Fibroblast of skin of right biceps (primary cell): ENCODE measurements around the gene FUT2.
"Not testable (repeated sequence)": the region's sequence is repeated elsewhere in the genome, so short reads cannot be mapped to it uniquely, and the experiment has no call there.

Source experiments
- DNase-seq: peaks from one replicate; pipeline ENCODE4 v3.0.0-alpha.2; 2013

The FUT2 gene

DNA sequence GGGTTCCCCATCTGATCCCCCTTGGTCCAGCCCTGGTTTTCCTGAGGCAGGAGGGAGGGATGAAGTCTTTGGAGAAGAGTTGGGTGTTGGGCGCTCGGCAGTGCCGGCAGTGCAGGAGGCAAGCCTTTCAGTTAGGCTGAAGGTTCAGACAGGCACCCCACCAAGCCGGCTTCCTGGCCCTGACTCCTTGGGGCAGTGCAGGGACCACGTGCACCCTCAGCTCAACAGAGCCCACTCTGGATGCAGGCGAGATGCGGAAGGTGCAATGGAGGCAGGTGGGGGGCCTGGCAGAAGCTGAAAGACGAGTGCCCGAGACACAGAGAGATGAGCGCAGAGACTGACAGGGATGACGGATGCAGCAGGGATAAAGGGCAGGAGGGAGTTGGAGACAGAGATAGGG is 12.7 kb downstream of the FUT2 start:
- no peak for DNase-seq

GRCh38 chr19:48711106-48711662 is 15.4 kb downstream of the FUT2 start:
- no peak for DNase-seq

DNA sequence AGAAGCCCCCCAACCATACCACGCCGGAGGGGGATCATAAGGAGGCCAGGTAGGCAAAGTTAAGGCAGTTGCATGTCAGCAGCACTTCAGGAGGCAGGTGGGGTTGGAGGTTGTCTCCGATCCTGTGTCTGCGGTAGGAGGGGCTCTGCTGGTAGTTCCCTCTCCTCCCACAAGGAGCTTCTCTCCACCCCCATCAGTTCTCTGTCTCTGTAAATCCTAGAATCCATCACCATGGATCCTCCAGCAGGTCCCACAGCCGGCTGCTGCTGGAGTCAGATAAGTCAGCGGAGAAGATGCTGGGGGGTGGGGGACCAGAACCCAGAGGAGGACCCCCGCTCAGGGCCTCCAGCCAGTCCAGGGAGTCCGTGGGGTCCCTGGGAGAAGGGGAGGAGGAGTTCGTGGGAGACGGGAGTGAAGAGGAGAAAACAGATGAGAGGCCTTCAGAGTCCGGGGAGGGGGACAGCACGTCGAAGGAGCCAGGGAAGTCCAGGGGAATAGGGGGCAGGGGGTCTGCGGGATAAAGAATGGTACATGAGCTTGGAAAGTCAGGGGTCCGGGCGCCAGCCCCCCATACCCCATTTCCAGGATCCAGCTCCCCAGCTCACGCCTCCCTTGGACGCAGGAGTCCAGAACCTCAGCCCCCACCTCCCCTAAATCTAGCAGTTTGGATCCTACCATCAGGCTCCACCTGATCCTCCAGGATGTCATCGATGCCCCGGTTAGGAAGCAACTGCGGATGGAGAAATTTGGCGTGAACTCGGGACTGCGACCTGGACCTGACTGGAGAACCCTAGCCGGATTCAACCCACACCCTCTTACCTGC is 17.5 kb downstream of the FUT2 start:
- peak; percentile 16 for DNase-seq

- DNase-seq: peak; percentile 100
Measured at GRCh38 chr19:48713864-48714755, 18.3 kb downstream of the FUT2 start.

DNA sequence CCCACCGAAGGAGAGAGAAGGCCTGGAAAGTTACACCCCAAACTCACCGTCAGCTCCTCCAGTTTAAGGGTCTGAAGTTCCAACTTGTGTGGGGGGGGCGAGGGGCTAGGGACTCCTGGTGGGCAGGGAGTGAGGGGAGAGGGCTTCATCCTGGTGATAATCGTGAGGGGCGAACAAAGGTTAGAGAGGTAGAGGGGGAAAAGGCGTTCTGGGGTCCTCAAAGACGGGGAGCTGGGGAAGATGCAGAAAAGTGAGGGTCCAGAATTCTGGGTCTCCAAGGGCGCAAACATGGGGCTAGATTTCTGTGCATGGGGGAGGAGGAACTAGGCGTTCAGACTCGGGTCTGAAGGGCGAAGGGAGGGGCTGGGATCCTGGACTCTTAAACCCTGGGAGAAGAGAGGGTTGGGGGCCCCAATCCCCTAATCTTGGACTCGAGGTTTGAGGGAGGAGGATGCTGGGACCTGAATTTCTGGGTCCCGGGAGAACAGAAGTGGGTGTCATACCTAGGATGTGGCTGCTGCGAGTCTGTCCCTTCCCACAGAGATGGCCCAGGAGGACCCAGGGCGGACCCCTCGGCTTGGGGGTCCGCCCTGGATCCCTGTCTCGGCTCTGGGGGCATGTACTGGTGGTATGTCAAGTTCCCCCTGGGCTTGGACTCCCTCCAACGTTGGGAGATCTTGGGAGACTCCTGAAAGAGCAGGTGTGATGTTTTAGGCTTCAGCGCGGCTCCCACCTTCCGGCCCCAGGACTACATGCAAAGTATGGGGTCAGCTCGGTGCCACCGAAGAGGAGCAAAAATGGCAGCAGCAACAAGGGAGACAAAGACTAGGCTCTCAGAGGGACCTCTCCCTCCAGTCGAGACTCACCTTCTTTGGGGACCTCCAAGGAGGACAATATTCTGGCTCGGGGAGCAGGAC is 19.2 kb downstream of the FUT2 start:
- DNase-seq: no peak

DNA sequence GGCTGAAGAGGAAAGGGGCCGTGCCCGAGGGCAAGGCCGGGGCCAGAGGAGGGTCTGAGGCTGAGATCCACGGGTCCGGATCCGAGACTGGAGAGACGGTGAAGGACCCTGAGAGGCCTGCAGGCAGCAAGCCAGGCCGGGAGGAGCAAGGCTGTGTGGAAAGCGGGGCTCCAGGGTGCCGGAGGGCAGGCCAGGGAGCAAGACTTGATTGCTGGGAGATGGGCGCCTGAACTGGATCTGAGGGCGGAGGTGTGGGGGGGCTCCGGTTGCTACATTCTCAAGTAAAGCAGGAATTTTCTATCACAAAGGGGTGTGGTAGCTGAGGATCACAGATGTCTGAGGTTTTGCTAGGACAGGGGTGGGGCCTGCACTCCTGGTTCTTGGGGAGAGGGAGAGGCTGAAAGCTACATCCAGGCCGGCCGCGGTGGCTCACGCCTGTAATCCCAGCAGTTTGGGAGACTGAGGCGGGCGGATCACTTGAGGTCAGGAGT is 20.0 kb downstream of the FUT2 start:
- peak; percentile 39 for DNase-seq

DNA sequence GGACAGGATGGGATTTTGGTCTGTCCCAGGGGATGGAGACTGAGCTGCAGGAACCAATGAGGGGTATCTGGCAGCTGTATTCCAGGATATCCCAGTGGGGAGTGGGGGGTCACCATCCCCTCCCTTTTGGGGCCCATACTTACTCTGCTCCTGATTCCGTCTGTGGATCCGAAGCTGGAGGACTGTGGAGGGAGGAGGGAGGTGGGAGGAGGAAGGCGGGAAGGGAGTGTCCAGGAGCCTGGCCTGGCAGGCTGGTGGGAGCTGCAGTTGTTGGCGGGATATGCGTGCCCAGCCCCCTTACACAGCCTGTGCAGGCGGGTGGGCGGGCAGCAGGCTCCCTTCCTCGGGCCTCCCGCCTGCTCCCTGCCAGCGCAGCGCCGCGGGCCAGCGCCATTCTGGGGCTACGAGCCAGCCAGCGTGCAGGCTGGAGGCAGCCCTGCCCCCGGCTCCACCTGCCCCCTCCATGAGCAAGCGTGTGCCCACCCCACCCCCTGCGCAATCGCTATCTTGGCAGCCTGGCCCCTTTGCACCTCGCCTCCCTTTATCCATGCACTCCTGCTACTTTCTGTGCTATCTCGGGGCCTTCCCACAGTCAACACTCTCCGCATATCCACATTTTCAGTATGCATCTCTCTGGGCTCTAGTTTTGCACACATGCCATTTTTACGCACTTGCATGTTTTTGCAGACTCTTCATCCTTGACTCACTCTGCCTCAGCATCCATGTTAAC is 21.0 kb downstream of the FUT2 start:
- peak; percentile 71 for DNase-seq

- not testable (repeated sequence) for DNase-seq
Measured at GRCh38 chr19:48718106-48718505, 22.3 kb downstream of the FUT2 start.

DNA sequence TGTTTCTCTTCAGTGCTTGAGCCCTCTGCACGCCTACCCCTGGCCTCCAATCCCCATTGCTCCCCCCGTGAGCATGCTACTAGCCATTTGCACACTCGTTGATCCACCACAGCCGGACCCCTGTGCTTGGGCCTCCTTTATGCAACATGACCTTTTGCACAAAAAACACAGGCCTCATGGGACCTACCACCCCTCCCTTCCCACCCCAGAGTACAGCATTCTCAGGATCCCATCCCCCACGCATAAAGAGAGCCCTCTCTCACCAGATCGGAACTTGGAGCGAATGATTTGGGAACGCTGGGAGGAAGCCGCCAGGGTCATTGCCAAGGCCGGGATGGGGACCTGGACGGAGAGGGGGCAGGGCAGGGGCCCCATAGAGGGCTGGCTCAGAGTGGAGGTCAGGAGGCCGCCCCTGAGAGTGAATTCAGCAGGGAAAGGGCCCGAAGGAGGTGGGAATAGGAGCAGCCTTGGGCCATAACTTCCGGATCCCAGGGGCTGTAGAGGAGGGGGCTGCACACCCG is 23.0 kb downstream of the FUT2 start:
- no peak for DNase-seq

GRCh38 chr19:48719263-48720171 is 23.7 kb downstream of the FUT2 start, which contains the start of gene MAMSTR:
MAMSTR (minus strand) TSS chr19:48719725; CDS start chr19:48719031, 694 bp downstream.
- no peak for DNase-seq

GRCh38 chr19:48720251-48720612 is 24.5 kb downstream of the FUT2 start:
- DNase-seq: no peak

DNA sequence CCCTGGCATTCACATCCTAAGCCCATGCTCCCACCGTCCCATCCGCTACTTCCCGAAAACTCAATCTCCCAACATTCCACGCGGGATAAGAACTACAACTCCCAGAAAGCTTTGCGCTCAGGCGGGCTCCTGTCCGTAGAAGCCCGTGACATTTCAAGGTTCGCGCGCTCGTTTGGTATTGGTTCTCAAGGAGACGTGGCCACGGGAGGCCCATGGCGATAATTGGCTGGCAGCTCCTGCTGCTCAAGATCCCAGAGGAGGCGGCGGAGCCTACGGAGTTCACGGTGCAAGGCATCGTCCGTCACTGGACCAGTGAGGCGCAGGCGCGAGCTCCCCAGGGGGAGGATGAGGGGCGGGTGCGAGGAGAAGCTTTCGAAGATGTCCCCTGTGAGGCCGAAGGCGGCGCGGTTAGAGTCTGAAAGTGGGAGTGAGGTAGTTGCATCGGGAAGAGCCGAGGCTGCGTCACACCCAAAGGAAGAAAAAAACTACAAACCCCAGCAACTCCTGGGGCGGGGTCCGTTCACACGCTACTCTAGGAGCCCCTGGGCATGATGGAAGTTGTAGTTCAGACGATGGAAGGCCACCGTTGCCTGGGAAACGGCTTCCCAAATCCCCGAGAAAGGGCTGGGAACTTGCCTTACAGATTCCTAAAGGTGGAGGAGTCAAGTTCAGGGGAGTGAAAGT is 25.0 kb downstream of the FUT2 start:
- peak; percentile 99 for DNase-seq

DNA sequence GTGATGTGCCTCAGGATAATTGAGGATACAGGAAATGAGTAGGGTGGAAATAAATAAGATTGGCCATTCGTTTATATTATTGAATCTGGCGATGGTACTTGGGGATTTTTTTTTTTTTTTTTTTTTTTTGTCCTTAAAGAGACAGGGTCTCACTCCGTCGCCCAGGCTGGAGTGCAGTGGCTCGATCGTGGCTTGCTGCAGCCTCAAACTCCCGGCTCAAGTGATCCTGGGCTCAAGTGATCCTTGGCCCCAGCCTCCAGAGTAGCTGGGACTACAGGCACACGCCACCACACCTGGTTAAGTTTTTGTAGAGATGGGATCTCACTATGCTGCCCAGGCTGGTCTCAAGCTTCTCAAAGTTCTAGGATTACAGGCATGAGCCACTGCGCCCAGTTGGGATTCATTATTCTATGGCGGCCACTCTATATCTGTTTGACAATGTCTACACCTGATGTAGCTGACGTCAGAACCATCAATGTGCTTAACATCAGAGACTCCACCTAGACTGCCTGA is 26.5 kb downstream of the FUT2 start:
- no peak for DNase-seq

GRCh38 chr19:48724796-48725753 is 29.3 kb downstream of the FUT2 start:
- DNase-seq: peak; percentile 97

DNA sequence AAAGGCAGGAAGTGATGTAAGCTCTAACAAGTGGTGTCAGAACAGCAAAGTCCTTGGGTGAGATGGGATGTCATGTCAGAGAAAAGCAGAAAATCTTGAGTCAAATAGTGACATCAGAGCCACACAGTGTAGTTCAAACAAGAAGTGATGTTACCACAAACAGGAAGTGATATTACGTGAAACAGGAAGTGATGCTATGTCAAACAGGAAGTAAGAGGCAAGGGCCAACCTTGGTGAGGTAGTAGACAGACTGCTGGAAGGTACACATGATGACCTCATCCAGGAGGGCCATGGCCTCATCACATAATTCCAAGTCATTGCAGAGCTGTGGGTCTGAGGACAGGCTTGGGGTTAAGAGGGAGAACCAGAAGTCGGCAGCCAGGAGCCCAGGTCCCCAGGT is 30.8 kb downstream of the FUT2 start:
- DNase-seq: no peak

GRCh38 chr19:48728911-48729664 is 33.3 kb downstream of the FUT2 start:
- DNase-seq: peak; percentile 33

DNA sequence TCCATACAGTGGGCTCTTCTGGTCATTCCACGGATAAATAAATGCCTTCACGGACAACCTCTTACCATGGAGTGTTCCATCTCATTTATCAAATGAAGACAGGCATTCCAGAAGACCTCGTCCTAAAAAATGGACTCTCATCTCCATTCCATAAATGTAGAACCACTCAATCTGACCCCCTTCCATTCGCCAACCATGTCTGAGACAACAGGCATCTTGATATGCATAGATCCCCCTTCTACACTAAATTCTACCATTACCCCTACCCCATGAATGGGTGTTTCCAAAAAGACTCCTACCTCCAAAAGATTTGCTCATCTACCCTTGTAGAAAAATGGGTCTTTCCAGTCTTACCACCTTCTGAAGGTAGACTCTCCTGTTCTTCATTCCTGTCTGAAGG is 35.7 kb downstream of the FUT2 start:
- no peak for DNase-seq
